Testis (tissue), 2 donors: Measurements from ENCODE around the gene SLC37A1.

ENCODE experiments used
- POLR2A ChIP-seq: fragments of 450-650 bp; IDR thresholded peaks from one replicate; pipeline ENCODE4 v1.6.1; 2017; ENCODE audit warnings: antibody characterized with exemption, mild to moderate bottlenecking, moderate library complexity
- TF ChIP-seq, protein P1 (sequence below), 3 experiments: fragments of 450-650 bp in 2 of 3; fragments of 200-600 bp in 1 of 3; sonication (generic) in 1 of 3; IDR thresholded peaks; one replicate each; pipeline ENCODE4 v1.5.1; 2016 to 2019; ENCODE audit warnings: antibody characterized with exemption in 3 of 3, mild to moderate bottlenecking in 2 of 3, moderate library complexity in 1 of 3

GRCh38 chr21:42565886-42566523 lies 52.4 kb downstream of the SLC37A1 start:
- no peak for TF ChIP-seq POLR2A
- TF ChIP-seq, protein P1, sequence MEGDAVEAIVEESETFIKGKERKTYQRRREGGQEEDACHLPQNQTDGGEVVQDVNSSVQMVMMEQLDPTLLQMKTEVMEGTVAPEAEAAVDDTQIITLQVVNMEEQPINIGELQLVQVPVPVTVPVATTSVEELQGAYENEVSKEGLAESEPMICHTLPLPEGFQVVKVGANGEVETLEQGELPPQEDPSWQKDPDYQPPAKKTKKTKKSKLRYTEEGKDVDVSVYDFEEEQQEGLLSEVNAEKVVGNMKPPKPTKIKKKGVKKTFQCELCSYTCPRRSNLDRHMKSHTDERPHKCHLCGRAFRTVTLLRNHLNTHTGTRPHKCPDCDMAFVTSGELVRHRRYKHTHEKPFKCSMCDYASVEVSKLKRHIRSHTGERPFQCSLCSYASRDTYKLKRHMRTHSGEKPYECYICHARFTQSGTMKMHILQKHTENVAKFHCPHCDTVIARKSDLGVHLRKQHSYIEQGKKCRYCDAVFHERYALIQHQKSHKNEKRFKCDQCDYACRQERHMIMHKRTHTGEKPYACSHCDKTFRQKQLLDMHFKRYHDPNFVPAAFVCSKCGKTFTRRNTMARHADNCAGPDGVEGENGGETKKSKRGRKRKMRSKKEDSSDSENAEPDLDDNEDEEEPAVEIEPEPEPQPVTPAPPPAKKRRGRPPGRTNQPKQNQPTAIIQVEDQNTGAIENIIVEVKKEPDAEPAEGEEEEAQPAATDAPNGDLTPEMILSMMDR (IDR thresholded peaks at IDR 0.05): no peak
